Natural killer cell treated with Interleukin-12 subunit alpha and Interleukin-12 subunit beta and Interleukin-15 and Interleukin-18, amount 100 ng/mL, for 72 hours (primary cell): ENCODE results near the gene SCRN2. TPM values are rescaled to one million over a fixed set of nuclear protein-coding genes. Genes with fewer than 3 reads are reported as not detected.
A peak's percentile ranks its signal among the peaks of the same experiment; 100 is the strongest.

Experiments
- ATAC-seq, 2 donors: fragments of 150-1000 bp; cut with Tn5 transposase in 1 of 2; sonication (Bioruptor Pico), chemical (Tn5 transposase) in 1 of 2; 2 replicates each; pipeline ENCODE4 v1.10.0; 2021
- DNase-seq: peaks from one replicate; pipeline ENCODE4 v3.0.0; 2022; ENCODE audit warnings: low spot score
- H3K27ac Mint-ChIP-seq, 2 donors: 1 replicate in 1 of 2; 2 replicates in 1 of 2; pipeline ENCODE4 v1.8.0; 2022; ENCODE audit warnings: mixed read lengths in 2 of 2, mild to moderate bottlenecking in 1 of 2, moderate library complexity in 1 of 2
- H3K27me3 Mint-ChIP-seq, 2 donors: 1 replicate in 1 of 2; 2 replicates in 1 of 2; pipeline ENCODE4 v1.8.0; 2022; ENCODE audit warnings: mixed read lengths in 2 of 2
- H3K36me3 Mint-ChIP-seq: one replicate; pipeline ENCODE4 v1.8.0; 2022; ENCODE audit warnings: mixed read lengths
- H3K4me1 Mint-ChIP-seq, 2 donors: 1 replicate in 1 of 2; 2 replicates in 1 of 2; pipeline ENCODE4 v1.8.0; 2022; ENCODE audit warnings: low read depth in 2 of 2, mixed read lengths in 2 of 2, mild to moderate bottlenecking in 1 of 2
- H3K4me3 Mint-ChIP-seq: one replicate; pipeline ENCODE4 v1.8.0; 2022; ENCODE audit warnings: mixed read lengths
- H3K9me3 Mint-ChIP-seq: 2 replicates; pipeline ENCODE4 v1.8.0; 2022; ENCODE audit warnings: mixed read lengths
- total RNA-seq, 2 donors: library from RNA; stranded (reverse); gene quantifications; one replicate each; pipeline ENCODE4 v1.2.3, GENCODE V29; 2022

SCRN2 gene
- total RNA-seq, 2 donors from 2014 or later: 18.1 to 23.5 TPM

- Mint-ChIP-seq H3K4me1 (peaks cover 6 to 12% of the 10 kb centered on the region in 2 donors), H3K27me3 (peaks cover 26 to 32% of the 10 kb centered on the region in 2 donors), H3K9me3 (no peaks in the 10 kb centered on the region), H3K4me3 (no peak overlapping the region), H3K27ac (no peak overlapping the region), H3K36me3 (no peaks in the 10 kb centered on the region)
- DNase-seq (no peak), ATAC-seq (no peak)
Measured at GRCh38 chr17:47846716-47847340, 5.8 kb upstream of the SCRN2 start.

- H3K27ac Mint-ChIP-seq: no peak overlapping the region
- no peak for ATAC-seq
- peaks cover 25 to 30% of the 10 kb centered on the region in 2 donors for H3K27me3 Mint-ChIP-seq
- peaks cover 10 to 14% of the 10 kb centered on the region in 2 donors for H3K4me1 Mint-ChIP-seq
- H3K4me3 Mint-ChIP-seq: no peak overlapping the region
- no peak for DNase-seq
- H3K9me3 Mint-ChIP-seq: no peaks in the 10 kb centered on the region
- no peaks in the 10 kb centered on the region for H3K36me3 Mint-ChIP-seq
Measured at GRCh38 chr17:47845716-47846075, 4.6 kb upstream of the SCRN2 start.

- peaks cover 25 to 27% of the 10 kb centered on the region in 2 donors for H3K27me3 Mint-ChIP-seq
- no peak for DNase-seq
- H3K4me3 Mint-ChIP-seq: no peak overlapping the region
- no peaks in the 10 kb centered on the region for H3K36me3 Mint-ChIP-seq
- no peak for ATAC-seq
- no peaks in the 10 kb centered on the region for H3K9me3 Mint-ChIP-seq
- no peak overlapping the region for H3K27ac Mint-ChIP-seq
- peaks cover 14 to 15% of the 10 kb centered on the region in 2 donors for H3K4me1 Mint-ChIP-seq
Measured at GRCh38 chr17:47844814-47845715, 4.0 kb upstream of the SCRN2 start.

- H3K4me3 Mint-ChIP-seq: no peak overlapping the region
Measured at GRCh38 chr17:47844227-47844626, 3.2 kb upstream of the SCRN2 start.

GRCh38 chr17:47843391-47843730, 2.3 kb upstream of the SCRN2 start:
- Mint-ChIP-seq H3K27ac (no peak overlapping the region), H3K4me3 (no peak overlapping the region), H3K9me3 (no peaks in the 10 kb centered on the region), H3K4me1 (peaks cover 15 to 18% of the 10 kb centered on the region in 2 donors), H3K27me3 (peaks cover 12 to 15% of the 10 kb centered on the region in 2 donors), H3K36me3 (no peaks in the 10 kb centered on the region)
- ATAC-seq (no peak), DNase-seq (no peak)

More at GRCh38 chr17:47844227-47844626, 3.2 kb upstream of the SCRN2 start:
- no peak overlapping the region for H3K27ac Mint-ChIP-seq
- peaks cover 18 to 22% of the 10 kb centered on the region in 2 donors for H3K27me3 Mint-ChIP-seq
- peaks cover 15 to 18% of the 10 kb centered on the region in 2 donors for H3K4me1 Mint-ChIP-seq
- H3K9me3 Mint-ChIP-seq: no peaks in the 10 kb centered on the region
- H3K36me3 Mint-ChIP-seq: no peaks in the 10 kb centered on the region
- ATAC-seq: no peak
- DNase-seq: no peak

GRCh38 chr17:47841488-47842291, 617 bp upstream of the SCRN2 start:
- DNase-seq (no peak), ATAC-seq (no peak)
- Mint-ChIP-seq H3K27me3 (peaks cover 6 to 9% of the 10 kb centered on the region in 2 donors), H3K9me3 (no peaks in the 10 kb centered on the region), H3K4me3 (peak overlapping the region; percentile 96), H3K27ac (peak overlapping the region; percentile 71 to 93), H3K4me1 (peaks cover 15 to 18% of the 10 kb centered on the region in 2 donors), H3K36me3 (no peaks in the 10 kb centered on the region)

- peaks cover 0 to 8% of the 10 kb centered on the region in 2 donors for H3K27me3 Mint-ChIP-seq
- DNase-seq: no peak
- H3K4me3 Mint-ChIP-seq: peak overlapping the region; percentile 96
- no peaks in the 10 kb centered on the region for H3K36me3 Mint-ChIP-seq
- no peaks in the 10 kb centered on the region for H3K9me3 Mint-ChIP-seq
- H3K27ac Mint-ChIP-seq: peak overlapping the region; percentile 60 to 71
- no peak for ATAC-seq
- peaks cover 15 to 18% of the 10 kb centered on the region in 2 donors for H3K4me1 Mint-ChIP-seq
Measured at GRCh38 chr17:47840001-47840741, 902 bp downstream of the SCRN2 start.

- no peak for DNase-seq
- H3K4me1 Mint-ChIP-seq: peaks cover 24 to 25% of the 10 kb centered on the region in 2 donors
- no peak overlapping the region for H3K4me3 Mint-ChIP-seq
Measured at GRCh38 chr17:47839071-47839470, 2.0 kb downstream of the SCRN2 start.

GRCh38 chr17:47838636-47839035, 2.4 kb downstream of the SCRN2 start:
- Mint-ChIP-seq H3K4me3 (no peak overlapping the region), H3K4me1 (peaks cover 24 to 25% of the 10 kb centered on the region in 2 donors), H3K36me3 (no peaks in the 10 kb centered on the region), H3K27me3 (no peaks in the 10 kb centered on the region), H3K27ac (no peak overlapping the region), H3K9me3 (no peaks in the 10 kb centered on the region)
- ATAC-seq (no peak), DNase-seq (no peak)

More at GRCh38 chr17:47839071-47839470, 2.0 kb downstream of the SCRN2 start:
- Mint-ChIP-seq H3K27me3 (peaks cover 0 to under 1% of the 10 kb centered on the region in 2 donors), H3K9me3 (no peaks in the 10 kb centered on the region), H3K27ac (no peak overlapping the region), H3K36me3 (no peaks in the 10 kb centered on the region)
- no peak for ATAC-seq

GRCh38 chr17:47837401-47838039, 3.6 kb downstream of the SCRN2 start:
- H3K36me3 Mint-ChIP-seq: no peaks in the 10 kb centered on the region
- no peak overlapping the region for H3K27ac Mint-ChIP-seq
- no peaks in the 10 kb centered on the region for H3K9me3 Mint-ChIP-seq
- DNase-seq (no peak), ATAC-seq (no peak)
- H3K4me3 Mint-ChIP-seq: no peak overlapping the region
- peaks cover 19 to 28% of the 10 kb centered on the region in 2 donors for H3K4me1 Mint-ChIP-seq
- H3K27me3 Mint-ChIP-seq: no peaks in the 10 kb centered on the region

GRCh38 chr17:47836601-47837000, 4.5 kb downstream of the SCRN2 start:
- Mint-ChIP-seq H3K4me1 (peaks cover 28 to 35% of the 10 kb centered on the region in 2 donors), H3K9me3 (no peaks in the 10 kb centered on the region), H3K4me3 (no peak overlapping the region), H3K36me3 (no peaks in the 10 kb centered on the region), H3K27me3 (no peaks in the 10 kb centered on the region), H3K27ac (no peak overlapping the region)
- ATAC-seq (no peak), DNase-seq (no peak)

- H3K36me3 Mint-ChIP-seq: no peaks in the 10 kb centered on the region
- H3K27ac Mint-ChIP-seq: peak overlapping the region; percentile 6 to 21
- H3K9me3 Mint-ChIP-seq: no peaks in the 10 kb centered on the region
- ATAC-seq (no peak), DNase-seq (no peak)
- H3K27me3 Mint-ChIP-seq: no peaks in the 10 kb centered on the region
- H3K4me3 Mint-ChIP-seq: no peak overlapping the region
- peaks cover 29 to 33% of the 10 kb centered on the region in 2 donors for H3K4me1 Mint-ChIP-seq
Measured at GRCh38 chr17:47834756-47835155, 6.3 kb downstream of the SCRN2 start.

- Mint-ChIP-seq H3K4me3 (peak overlapping the region; percentile 97), H3K9me3 (no peaks in the 10 kb centered on the region), H3K4me1 (peaks cover 42 to 47% of the 10 kb centered on the region in 2 donors), H3K27ac (peak overlapping the region; percentile 88 to 91), H3K36me3 (no peaks in the 10 kb centered on the region), H3K27me3 (no peaks in the 10 kb centered on the region)
- DNase-seq (no peak), ATAC-seq (no peak)
Measured at GRCh38 chr17:47831934-47832327, 9.1 kb downstream of the SCRN2 start.
